ENCODE results near the gene DEGS2.

Gene DEGS2

DNA sequence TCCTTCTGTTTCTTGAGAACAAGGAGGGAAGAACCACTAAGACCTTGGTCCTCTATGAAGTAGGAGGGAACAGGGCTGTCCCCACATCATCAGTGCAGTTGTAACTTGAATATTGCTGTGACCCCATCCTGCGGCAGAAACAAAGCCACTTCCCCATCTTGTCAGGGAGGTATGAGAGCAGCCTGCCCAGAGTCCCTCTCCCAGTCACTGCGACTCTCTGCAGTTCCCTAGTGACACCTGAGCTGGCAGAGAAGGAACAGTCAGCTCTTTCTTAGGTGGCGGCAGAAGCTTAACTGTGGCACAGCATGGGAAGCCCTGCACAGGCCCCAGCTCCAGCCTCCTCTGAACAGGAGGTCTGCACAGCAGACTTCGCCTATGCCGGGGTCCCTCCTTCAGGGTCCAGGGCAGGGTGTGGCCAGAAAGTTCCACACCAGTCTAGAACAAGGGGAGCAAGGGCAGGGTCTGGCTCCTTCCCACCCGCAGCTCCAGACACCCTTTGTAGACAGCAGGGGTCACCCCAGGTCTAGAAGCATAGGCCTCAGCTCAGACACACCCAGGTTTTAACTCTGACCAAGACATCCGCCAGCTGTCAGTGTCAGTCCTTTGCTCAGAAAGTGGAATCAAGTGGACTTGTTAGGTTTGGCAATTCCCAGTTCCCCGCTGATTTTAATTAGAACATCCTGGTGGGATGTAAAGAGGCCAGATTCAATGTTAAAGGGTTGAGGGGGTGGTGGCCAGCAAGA lies 36.8 kb downstream of the DEGS2 start:
- Histone ChIP-seq H3K27ac (ENCODE audit: low read depth in 2 of 2, low read length in 2 of 2) (no peak overlapping the region), H3K4me3 (ENCODE audit: low read length in 2 of 2) (no peak overlapping the region), H3K9me3 (ENCODE audit: control insufficient read depth in 2 of 2, low read length in 2 of 2) (no peaks in the 10 kb centered on the region), H3K36me3 (ENCODE audit: control insufficient read depth in 2 of 2, insufficient read depth in 2 of 2, low read length in 2 of 2) (peaks cover 3 to 13% of the 10 kb centered on the region in 2 donors), H3K27me3 (ENCODE audit: control insufficient read depth in 2 of 2, insufficient read depth in 2 of 2, low read length in 2 of 2) (no peaks in the 10 kb centered on the region), H3K4me1 (ENCODE audit: control insufficient read depth in 2 of 2, insufficient read depth in 2 of 2, low read length in 2 of 2) (peaks cover under 1 to 8% of the 10 kb centered on the region in 2 donors), H3K9ac (ENCODE audit: low read depth in 1 of 2, low read length in 2 of 2) (no peak overlapping the region)

DNA sequence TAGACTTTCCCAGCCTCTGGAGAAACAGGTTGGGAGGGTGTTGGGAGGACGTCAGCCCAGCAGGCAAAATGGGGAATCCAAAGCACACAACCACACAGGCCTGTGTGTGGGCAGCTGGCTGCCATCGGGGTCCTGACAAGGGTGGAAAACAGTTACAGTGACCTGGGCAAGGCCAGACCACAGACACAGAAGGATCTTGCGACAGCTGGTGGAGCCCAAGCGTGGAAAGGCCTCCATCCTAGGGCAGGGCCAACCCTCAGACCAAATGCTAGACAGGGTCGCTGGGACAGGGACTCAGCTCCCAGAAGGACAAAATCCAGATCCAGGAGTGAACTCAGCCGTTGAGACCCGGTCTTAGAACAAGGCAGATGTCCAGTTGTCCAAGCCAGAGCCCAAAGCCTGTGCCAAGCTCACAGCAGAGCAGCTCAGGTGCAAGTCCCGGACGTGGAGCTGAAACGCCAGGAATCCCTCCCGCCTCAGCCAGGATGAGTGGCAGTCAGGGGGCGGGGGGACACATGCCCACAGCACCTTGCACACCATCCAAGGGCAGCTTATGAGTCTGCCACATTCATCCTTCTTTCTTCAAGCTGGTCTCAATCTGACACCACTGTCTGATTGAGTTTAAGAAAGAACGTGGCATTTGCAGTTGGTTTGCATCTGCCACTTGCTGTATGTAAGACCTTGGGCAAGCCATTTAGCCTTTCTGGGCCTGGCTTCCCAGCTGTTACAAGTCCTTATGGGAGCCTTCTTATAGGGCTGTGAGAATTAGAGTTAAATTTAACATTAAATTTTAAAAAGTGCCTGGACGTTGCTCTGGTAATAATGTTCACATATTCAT lies 37.6 kb downstream of the DEGS2 start:
- no peak overlapping the region for H3K9ac ChIP-seq (ENCODE audit: low read depth in 1 of 2, low read length in 2 of 2)
- H3K4me3 ChIP-seq (ENCODE audit: low read length in 2 of 2), result no peak overlapping the region
- H3K27ac ChIP-seq (ENCODE audit: low read depth in 2 of 2, low read length in 2 of 2), result no peak overlapping the region
- no peaks in the 10 kb centered on the region for H3K9me3 ChIP-seq (ENCODE audit: control insufficient read depth in 2 of 2, low read length in 2 of 2)
- H3K36me3 ChIP-seq (ENCODE audit: control insufficient read depth in 2 of 2, insufficient read depth in 2 of 2, low read length in 2 of 2), result peaks cover 2 to 13% of the 10 kb centered on the region in 2 donors
- no peaks in the 10 kb centered on the region for H3K27me3 ChIP-seq (ENCODE audit: control insufficient read depth in 2 of 2, insufficient read depth in 2 of 2, low read length in 2 of 2)
- peaks cover 5 to 10% of the 10 kb centered on the region in 2 donors for H3K4me1 ChIP-seq (ENCODE audit: control insufficient read depth in 2 of 2, insufficient read depth in 2 of 2, low read length in 2 of 2)

DNA sequence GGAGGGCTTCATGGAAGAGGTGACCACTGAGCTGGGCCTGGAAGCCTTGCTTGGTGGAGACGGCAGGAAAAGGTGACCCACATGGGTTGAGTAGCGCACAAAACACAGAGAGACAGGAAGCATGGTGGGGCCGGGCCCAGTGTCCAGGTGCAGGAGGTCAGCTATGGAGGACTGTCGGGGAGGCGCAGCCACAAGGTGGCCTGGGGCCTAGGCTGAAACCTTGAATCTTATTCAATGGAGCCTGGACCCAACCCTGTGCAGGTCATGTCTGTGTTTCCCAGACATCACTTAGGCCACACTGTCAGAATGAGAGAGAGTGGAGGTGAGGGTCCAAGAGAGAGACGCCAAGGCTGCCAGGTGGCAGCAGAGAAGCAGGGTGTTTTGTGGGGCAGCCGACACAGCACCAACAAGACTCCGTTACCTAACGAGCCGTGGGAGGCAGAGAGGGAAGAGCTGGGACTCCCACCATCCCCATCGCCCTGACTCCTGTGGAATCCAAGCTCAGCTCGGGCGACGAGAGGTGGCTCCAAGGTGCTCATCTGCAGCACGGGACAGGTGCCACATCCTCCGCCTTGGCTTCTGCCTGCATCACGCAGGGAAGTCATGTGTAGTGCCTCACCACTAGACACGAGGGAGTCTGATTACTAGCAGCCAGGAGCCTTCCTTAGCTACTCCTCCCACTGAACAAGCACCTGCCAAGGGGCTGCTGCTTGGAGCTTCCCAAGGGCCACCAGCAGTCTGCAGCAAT lies 38.7 kb downstream of the DEGS2 start:
- H3K27me3 ChIP-seq (ENCODE audit: control insufficient read depth in 2 of 2, insufficient read depth in 2 of 2, low read length in 2 of 2), result no peaks in the 10 kb centered on the region
- no peak overlapping the region for H3K27ac ChIP-seq (ENCODE audit: low read depth in 2 of 2, low read length in 2 of 2)
- H3K36me3 ChIP-seq (ENCODE audit: control insufficient read depth in 2 of 2, insufficient read depth in 2 of 2, low read length in 2 of 2), result peaks cover 0 to 7% of the 10 kb centered on the region in 2 donors
- H3K9me3 ChIP-seq (ENCODE audit: control insufficient read depth in 2 of 2, low read length in 2 of 2), result no peaks in the 10 kb centered on the region
- no peak overlapping the region for H3K4me3 ChIP-seq (ENCODE audit: low read length in 2 of 2)
- H3K9ac ChIP-seq (ENCODE audit: low read depth in 1 of 2, low read length in 2 of 2), result no peak overlapping the region
- H3K4me1 ChIP-seq (ENCODE audit: control insufficient read depth in 2 of 2, insufficient read depth in 2 of 2, low read length in 2 of 2), result peaks cover 5 to 10% of the 10 kb centered on the region in 2 donors

DNA sequence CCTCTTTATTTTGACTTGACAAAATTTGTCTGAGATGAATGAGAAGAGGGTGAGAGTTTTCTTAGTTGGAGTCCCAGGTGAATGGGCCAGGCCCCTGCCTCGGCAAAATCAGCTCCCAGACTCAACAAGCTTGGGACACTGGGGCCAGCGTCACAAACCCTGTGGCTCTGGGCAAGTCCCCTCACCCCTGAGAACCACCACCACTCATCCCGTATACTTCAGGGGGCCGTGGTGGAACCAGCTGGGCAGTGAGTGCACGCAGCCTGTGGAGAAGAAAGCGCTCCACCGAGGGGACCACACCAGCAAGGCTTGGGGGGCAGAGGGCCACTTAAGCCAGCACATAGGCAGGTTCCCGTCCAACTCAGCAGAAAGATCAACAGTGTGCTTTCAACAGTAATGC lies 40.2 kb downstream of the DEGS2 start:
- Histone ChIP-seq H3K9me3 (ENCODE audit: control insufficient read depth in 2 of 2, low read length in 2 of 2) (no peaks in the 10 kb centered on the region), H3K4me3 (ENCODE audit: low read length in 2 of 2) (no peak overlapping the region), H3K27ac (ENCODE audit: low read depth in 2 of 2, low read length in 2 of 2) (no peak overlapping the region), H3K9ac (ENCODE audit: low read depth in 1 of 2, low read length in 2 of 2) (no peak overlapping the region), H3K36me3 (ENCODE audit: control insufficient read depth in 2 of 2, insufficient read depth in 2 of 2, low read length in 2 of 2) (no peaks in the 10 kb centered on the region), H3K27me3 (ENCODE audit: control insufficient read depth in 2 of 2, insufficient read depth in 2 of 2, low read length in 2 of 2) (no peaks in the 10 kb centered on the region), H3K4me1 (ENCODE audit: control insufficient read depth in 2 of 2, insufficient read depth in 2 of 2, low read length in 2 of 2) (peaks cover 5 to 7% of the 10 kb centered on the region in 2 donors)

DNA sequence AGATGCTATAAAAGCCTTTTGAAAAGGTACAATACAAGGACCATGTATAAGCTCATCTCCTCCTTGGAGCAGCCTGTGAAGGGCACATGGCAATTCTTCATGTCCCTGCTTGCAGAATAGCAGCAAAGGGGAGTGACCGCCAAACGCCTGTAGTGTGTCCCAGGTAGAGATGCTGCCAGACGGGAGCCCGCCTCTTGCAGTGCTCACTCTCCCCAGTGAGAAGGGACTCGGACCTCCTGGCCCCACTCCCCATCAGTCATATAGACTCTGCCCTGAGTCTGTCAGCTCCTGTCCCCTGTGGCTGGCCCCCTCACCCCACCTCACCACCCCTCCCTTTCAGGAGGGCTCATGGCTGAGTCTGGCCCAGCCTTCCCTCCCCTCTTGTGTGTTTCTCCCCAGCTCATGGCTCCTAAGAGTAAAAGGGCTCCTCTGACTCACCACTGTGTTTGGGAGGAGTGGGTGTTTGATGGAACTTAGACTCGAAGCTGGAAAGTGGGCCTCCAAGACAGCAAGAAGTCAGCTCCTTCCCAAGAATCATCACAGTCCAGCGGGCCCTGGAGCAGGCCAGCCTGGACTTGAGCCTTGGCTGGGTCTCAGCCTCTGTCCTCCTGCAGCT lies 40.9 kb downstream of the DEGS2 start:
- Histone ChIP-seq H3K9me3 (ENCODE audit: control insufficient read depth in 2 of 2, low read length in 2 of 2) (no peaks in the 10 kb centered on the region), H3K27ac (ENCODE audit: low read depth in 2 of 2, low read length in 2 of 2) (no peak overlapping the region), H3K36me3 (ENCODE audit: control insufficient read depth in 2 of 2, insufficient read depth in 2 of 2, low read length in 2 of 2) (no peaks in the 10 kb centered on the region), H3K4me3 (ENCODE audit: low read length in 2 of 2) (no peak overlapping the region), H3K9ac (ENCODE audit: low read depth in 1 of 2, low read length in 2 of 2) (no peak overlapping the region), H3K27me3 (ENCODE audit: control insufficient read depth in 2 of 2, insufficient read depth in 2 of 2, low read length in 2 of 2) (no peaks in the 10 kb centered on the region), H3K4me1 (ENCODE audit: control insufficient read depth in 2 of 2, insufficient read depth in 2 of 2, low read length in 2 of 2) (peaks cover 5 to 7% of the 10 kb centered on the region in 2 donors)

DNA sequence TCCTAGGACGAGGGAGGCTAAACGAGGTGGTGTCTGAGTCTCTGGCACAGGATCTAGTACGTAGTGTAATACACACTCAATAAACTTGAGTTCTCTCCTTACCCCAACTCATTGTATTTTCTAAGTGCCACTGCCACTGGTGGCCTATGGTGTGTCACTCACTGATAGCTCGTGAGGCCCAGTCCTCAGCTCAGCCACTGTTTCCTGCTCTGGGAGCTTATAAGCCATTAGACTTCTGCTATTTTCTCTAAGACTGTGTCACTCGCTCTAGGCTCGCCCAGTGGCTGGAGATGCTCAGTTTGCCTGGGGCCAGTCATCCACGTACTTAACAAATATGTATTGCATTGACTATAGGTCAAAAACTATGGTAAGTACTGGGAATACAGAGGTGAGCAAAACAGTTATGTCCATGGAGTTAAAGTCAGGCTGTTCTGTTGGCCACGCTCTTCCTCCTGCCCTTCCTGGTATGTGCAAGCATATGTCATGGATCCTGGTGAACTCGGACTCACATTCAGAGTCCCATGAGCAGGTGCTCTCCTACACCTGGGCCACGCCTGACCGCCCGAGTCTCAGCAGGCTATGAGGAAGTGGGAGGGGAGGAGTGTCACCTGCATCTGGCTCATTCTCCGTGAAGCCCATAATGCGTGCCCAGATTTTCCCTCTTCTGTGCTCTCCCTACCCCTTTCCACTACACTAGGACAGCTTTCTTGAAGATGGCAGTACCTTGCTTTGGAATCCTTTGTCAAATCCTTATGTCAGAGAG lies 41.6 kb downstream of the DEGS2 start:
- H3K4me3 ChIP-seq (ENCODE audit: low read length in 2 of 2), result no peak overlapping the region
- no peaks in the 10 kb centered on the region for H3K36me3 ChIP-seq (ENCODE audit: control insufficient read depth in 2 of 2, insufficient read depth in 2 of 2, low read length in 2 of 2)
- H3K9me3 ChIP-seq (ENCODE audit: control insufficient read depth in 2 of 2, low read length in 2 of 2), result no peaks in the 10 kb centered on the region
- H3K9ac ChIP-seq (ENCODE audit: low read depth in 1 of 2, low read length in 2 of 2), result no peak overlapping the region
- no peak overlapping the region for H3K27ac ChIP-seq (ENCODE audit: low read depth in 2 of 2, low read length in 2 of 2)
- peaks cover 5 to 7% of the 10 kb centered on the region in 2 donors for H3K4me1 ChIP-seq (ENCODE audit: control insufficient read depth in 2 of 2, insufficient read depth in 2 of 2, low read length in 2 of 2)
- H3K27me3 ChIP-seq (ENCODE audit: control insufficient read depth in 2 of 2, insufficient read depth in 2 of 2, low read length in 2 of 2), result no peaks in the 10 kb centered on the region

DNA sequence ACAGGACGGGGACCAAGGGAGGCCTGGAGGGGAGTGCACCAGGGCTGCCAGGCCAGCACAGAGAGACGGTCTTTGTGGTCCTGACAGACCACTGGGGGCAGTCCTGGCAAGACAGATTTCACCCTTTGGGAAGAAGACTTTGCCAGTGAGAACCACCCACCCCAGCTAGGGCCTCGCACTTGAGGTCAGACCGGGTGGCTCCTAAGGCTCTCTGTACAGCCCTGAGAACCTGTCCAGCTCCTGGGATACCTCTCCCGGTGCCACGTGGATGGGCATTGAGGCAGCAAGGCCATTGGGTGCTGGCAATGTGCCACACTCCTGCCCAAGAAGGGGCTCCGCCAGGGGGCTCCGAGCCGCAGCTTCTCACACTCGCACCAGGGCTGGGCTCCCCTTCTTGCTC lies 42.4 kb downstream of the DEGS2 start:
- no peak overlapping the region for H3K9ac ChIP-seq (ENCODE audit: low read depth in 1 of 2, low read length in 2 of 2)
- H3K4me1 ChIP-seq (ENCODE audit: control insufficient read depth in 2 of 2, insufficient read depth in 2 of 2, low read length in 2 of 2), result peaks cover 5 to 7% of the 10 kb centered on the region in 2 donors
- H3K4me3 ChIP-seq (ENCODE audit: low read length in 2 of 2), result no peak overlapping the region
- no peak overlapping the region for H3K27ac ChIP-seq (ENCODE audit: low read depth in 2 of 2, low read length in 2 of 2)
- H3K9me3 ChIP-seq (ENCODE audit: control insufficient read depth in 2 of 2, low read length in 2 of 2), result no peaks in the 10 kb centered on the region
- H3K36me3 ChIP-seq (ENCODE audit: control insufficient read depth in 2 of 2, insufficient read depth in 2 of 2, low read length in 2 of 2), result peaks cover 0 to 2% of the 10 kb centered on the region in 2 donors
- H3K27me3 ChIP-seq (ENCODE audit: control insufficient read depth in 2 of 2, insufficient read depth in 2 of 2, low read length in 2 of 2), result no peaks in the 10 kb centered on the region

DNA sequence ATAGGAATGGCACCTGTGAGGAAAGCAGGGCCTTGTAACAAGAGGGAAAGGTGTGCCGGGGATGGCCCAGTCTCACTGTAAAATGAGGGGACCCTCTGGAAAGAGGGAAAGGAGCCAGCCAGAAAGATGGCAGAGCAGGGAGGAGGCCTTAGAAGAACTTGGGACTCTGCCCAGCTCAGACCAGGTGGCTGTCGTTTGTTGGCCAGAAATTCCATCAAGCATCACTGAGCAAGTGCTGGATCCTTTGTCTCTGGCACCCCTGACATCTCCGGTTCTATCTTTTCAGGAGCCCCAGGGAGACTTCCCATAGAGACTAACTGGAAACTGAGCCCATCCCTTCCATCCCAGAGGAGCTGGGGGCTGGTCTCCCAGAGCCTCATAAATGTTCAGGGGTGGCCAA lies 43.3 kb downstream of the DEGS2 start:
- Histone ChIP-seq H3K27ac (ENCODE audit: low read depth in 2 of 2, low read length in 2 of 2) (no peak overlapping the region), H3K4me3 (ENCODE audit: low read length in 2 of 2) (no peak overlapping the region), H3K27me3 (ENCODE audit: control insufficient read depth in 2 of 2, insufficient read depth in 2 of 2, low read length in 2 of 2) (no peaks in the 10 kb centered on the region), H3K9me3 (ENCODE audit: control insufficient read depth in 2 of 2, low read length in 2 of 2) (no peaks in the 10 kb centered on the region), H3K4me1 (ENCODE audit: control insufficient read depth in 2 of 2, insufficient read depth in 2 of 2, low read length in 2 of 2) (peaks cover 5 to 7% of the 10 kb centered on the region in 2 donors), H3K36me3 (ENCODE audit: control insufficient read depth in 2 of 2, insufficient read depth in 2 of 2, low read length in 2 of 2) (peaks cover 0 to 2% of the 10 kb centered on the region in 2 donors), H3K9ac (ENCODE audit: low read depth in 1 of 2, low read length in 2 of 2) (no peak overlapping the region)

DNA sequence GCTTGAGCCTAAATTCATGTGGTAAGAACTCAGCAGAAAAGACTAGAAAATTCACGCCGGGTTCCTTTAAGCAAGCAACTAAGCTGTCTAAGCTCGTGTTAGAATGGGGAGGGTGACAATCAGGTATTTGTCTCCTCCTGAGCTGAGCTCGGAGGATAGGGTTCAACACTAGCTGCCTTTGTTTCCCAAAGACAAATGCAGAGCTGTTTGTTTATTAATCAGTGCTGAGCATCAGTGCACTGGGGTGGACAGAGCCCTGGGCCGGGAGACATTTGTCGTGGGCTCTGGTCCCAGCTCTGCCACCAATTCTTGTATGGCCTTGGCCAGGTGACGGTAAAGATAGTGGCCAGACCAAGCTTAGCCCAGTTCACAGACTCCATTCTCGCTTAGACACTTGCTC lies 43.7 kb downstream of the DEGS2 start:
- Histone ChIP-seq H3K27me3 (ENCODE audit: control insufficient read depth in 2 of 2, insufficient read depth in 2 of 2, low read length in 2 of 2) (no peaks in the 10 kb centered on the region), H3K4me3 (ENCODE audit: low read length in 2 of 2) (no peak overlapping the region), H3K36me3 (ENCODE audit: control insufficient read depth in 2 of 2, insufficient read depth in 2 of 2, low read length in 2 of 2) (peaks cover 0 to 2% of the 10 kb centered on the region in 2 donors), H3K27ac (ENCODE audit: low read depth in 2 of 2, low read length in 2 of 2) (no peak overlapping the region), H3K9ac (ENCODE audit: low read depth in 1 of 2, low read length in 2 of 2) (no peak overlapping the region), H3K9me3 (ENCODE audit: control insufficient read depth in 2 of 2, low read length in 2 of 2) (no peaks in the 10 kb centered on the region), H3K4me1 (ENCODE audit: control insufficient read depth in 2 of 2, insufficient read depth in 2 of 2, low read length in 2 of 2) (peaks cover 5 to 7% of the 10 kb centered on the region in 2 donors)

Data from mucosa of rectum (tissue), 2 donors.